HUDEP-2 (cell line): ENCODE results near the gene PPP1R3D.
A peak's percentile ranks its signal among the peaks of the same experiment; 100 is the strongest.
"Not testable (repeated sequence)": the region's sequence is repeated elsewhere in the genome, so short reads cannot be mapped to it uniquely, and the experiment has no call there.

Experiments
- DNase-seq, 76 experiments: peaks; one replicate each; lab custom pipeline; 2025; ENCODE audit not compliant: unreplicated experiment in 76 of 76; lab: John Stamatoyannopoulos, UW

The PPP1R3D gene, protein sequence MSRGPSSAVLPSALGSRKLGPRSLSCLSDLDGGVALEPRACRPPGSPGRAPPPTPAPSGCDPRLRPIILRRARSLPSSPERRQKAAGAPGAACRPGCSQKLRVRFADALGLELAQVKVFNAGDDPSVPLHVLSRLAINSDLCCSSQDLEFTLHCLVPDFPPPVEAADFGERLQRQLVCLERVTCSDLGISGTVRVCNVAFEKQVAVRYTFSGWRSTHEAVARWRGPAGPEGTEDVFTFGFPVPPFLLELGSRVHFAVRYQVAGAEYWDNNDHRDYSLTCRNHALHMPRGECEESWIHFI

DNA sequence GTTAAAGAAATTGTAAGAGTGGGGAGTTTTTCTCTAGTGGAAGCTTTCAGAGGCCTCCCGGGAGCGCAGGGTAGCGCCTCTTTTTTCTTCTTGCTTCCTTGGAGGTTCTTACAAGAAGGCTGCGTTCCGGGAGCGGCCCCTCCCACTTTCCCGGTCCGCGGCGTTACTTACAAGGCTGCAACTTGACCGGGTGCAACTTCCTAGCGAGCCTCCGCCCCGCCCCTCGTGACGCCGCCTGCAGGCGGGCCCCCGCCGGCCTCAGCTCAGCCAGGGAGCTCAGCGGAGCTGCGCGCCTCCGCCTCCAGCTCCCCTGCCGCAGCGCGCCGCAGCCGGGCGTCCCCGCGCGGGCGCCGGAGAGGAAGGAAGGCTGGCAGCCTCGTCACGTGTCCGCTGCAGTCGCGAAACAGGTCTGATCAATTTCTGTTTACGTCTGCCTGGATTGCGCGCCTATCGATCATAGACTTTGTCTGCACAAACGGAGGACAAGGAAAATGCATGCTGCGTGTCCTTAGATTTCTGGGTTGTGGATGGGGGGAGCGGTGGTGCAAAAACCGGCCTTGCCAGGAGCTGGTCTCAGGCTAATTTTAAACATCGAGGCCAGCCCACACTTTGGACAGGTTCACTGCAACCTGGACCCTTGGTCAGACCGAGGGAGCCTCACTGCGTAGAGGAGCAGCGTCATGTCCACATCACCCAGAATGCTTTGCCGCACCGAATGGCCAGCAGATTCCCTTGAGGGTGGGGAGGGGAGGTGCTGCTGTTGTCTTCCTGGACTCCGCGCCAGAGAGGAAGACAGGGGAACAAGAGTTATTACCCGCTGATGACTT lies at the start of gene PPP1R3D, which contains the start of gene FAM217B:
Gene PPP1R3D, minus strand, starts transcription at position 177 of the 827 bp plus-strand sequence. CDS start 374 bp downstream, outside the sequence.
Gene FAM217B, plus strand, starts transcription at position 261 of the 827 bp plus-strand sequence. CDS start 3,555 bp downstream, outside the sequence.
- peak in 74 of 76 experiments; percentile 31 to 94 (median 82) for DNase-seq

- no peak for DNase-seq
Observed at GRCh38 chr20:59988141-59988540, 48.0 kb upstream of the PPP1R3D start.

DNA sequence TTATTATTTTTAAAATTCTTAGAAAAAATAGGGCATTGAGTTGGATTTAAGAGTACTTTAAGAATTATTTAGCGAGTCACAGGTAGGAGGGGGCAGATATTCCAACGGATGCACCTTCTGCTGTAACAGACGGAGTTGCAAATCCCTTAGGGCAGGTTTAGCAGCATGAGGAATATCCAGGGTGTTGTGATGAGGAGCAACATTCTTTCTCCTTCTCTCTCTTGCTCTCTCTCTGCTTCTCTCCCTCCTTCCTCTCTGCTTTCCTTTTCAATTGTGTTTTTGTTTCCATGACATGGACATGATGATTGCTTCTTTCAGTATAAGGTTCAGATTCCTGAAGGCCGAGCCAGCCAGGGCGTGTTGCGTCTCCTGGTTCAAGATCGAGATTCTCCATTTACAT lies 47.0 kb upstream of the PPP1R3D start:
- no peak for DNase-seq

DNA sequence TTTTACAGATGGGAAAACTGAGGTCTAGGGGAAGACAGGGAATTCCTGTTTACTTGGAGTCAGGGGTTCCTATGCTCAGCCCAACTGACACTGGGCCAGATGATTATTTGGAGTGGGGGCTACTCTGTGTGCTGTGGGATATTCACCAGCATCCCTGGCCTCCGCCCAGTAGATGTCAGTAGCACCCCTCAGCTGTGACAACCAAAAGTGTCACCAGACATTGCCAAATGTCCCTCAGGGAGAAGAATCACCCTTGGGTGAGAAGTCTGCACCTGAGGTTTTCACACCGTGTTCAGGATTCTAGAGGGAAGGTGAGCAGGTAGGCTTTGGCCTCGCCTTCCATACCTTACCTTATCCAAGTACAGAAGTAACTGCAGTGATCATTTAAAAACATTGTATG lies 45.8 kb upstream of the PPP1R3D start:
- DNase-seq: no peak

GRCh38 chr20:59985164-59985563 lies 45.1 kb upstream of the PPP1R3D start:
- DNase-seq: no peak

- DNase-seq: no peak
Observed at GRCh38 chr20:59984541-59984940, 44.4 kb upstream of the PPP1R3D start.

- no peak for DNase-seq
Observed at GRCh38 chr20:59983076-59983475, 43.0 kb upstream of the PPP1R3D start.

DNA sequence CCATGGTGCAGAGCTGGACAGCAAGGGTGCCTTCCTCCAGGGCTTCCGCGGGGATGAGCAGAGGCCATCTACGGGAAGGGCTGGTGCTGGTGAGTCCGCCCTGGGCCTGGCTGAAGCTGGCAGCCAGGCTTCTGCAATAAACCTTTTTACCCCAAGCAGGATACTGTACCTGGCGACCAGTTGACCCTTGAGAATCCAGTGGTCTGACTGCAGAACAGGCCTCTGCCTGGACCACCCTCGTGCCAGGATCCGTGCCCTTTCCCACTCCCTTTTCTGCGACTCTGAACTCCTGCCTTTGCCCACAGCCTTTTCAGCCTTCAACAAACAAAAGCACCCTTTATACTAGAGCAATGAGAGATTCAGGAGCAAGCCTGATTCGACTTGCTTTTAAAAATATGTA lies 37.0 kb upstream of the PPP1R3D start:
- DNase-seq: no peak

DNA sequence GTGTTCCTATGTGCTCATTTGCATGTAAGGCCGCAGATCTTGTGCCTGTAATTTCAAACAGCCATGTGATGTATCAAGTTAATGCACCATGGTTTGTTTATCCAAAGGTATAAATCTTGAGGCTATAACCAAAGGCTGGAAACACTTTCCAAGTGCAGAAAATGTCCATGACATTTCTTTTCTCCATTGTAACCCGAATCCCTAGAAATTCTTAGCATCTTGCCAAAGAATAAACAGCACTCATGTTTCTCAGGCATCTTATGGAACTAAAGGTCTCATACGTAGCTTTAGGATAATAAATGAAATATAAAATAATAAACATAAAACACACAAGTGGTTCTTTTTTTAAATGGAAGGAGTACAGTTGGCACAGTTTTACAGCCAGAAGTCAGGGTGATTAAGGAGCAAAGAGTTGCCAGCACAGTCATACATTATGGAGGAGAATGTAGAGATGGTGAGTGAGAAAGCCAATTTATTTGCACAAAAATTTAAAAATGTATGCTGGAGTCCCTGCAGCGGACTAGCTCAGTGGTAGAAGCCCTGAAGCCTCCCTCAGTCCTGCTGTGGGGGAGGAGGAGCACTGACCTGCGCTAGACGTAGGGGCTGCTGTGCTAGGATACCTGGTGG lies 36.2 kb upstream of the PPP1R3D start:
- DNase-seq: no peak

GRCh38 chr20:59972037-59972801 lies 32.1 kb upstream of the PPP1R3D start:
- no peak for DNase-seq

DNA sequence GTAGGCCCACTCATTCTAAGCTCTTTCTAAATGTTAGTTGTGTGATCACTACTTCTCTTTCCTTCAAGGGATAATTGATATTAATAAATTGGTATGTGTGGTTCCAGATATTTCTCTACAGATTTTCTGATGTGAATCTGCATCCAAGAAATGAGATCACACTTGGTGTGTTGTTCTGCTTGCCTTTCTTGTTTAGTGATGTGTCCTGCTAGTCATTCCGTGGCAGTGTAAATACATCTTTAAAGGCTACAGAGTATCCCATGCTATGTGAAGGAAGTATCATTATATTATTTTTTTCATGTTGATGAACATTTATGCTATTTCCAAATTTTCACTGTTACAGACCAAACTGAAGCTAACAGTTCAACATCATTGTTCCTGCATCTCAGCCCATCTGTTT lies 31.3 kb upstream of the PPP1R3D start:
- no peak for DNase-seq

DNA sequence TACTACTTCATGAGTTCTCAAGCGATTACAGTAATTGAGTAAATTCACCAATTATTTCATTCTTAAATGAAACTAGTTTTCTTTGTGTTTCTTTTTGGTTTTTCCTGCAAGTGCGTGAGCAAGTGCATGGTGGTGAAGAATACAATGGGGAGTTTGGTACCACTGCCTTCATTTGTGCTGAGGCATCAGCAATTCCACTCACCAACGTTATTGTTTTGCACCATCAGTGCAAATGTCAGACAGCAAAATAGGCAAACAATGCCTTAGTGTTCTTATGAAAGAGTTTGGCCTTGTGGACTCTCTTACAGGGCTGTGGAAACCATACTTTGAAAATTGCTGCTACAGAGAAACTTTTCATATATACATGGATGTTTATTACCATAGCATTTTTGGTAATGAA lies 26.3 kb upstream of the PPP1R3D start:
- no peak for DNase-seq

DNA sequence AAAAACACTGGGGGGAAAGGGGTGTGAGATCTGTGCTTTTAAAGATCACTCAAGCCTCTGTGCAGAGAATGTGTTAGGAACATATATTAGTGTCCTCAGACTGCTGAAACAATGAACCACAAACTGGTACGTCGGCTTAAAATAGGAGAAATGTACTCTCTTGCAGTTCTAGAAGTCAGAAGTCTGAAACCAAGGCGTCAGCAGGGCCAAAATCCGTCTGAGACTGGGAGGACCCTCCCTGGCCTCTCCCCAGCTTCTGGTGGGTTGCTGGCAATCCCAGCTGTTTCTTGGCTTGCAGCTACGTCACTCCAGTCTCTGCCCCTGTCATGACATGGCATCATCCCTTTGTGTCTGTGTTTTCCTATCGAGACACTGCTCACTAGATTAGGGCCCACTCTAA lies 22.1 kb upstream of the PPP1R3D start:
- DNase-seq: no peak

DNA sequence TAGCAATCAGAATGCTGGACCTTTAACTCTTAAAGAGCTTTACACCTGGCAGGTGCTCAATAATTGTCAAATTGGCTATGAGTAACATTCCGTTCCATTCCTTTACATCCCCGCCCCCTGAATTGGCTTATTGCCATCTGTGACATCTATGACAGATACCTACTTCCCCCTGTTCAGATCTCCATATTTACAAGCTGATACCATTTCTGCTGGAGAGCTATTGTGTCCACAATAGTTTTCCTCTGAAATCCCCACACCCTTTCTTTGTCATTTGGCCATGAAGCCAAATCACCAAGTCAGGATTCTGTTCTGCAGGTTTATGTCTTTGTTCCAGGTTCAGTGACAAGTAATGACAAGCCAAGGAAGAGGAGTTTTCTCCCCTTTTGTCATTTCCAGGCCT lies 21.3 kb upstream of the PPP1R3D start:
- DNase-seq: no peak

- no peak for DNase-seq
Observed at GRCh38 chr20:59958626-59959025, 18.5 kb upstream of the PPP1R3D start.

- no peak for DNase-seq
Observed at GRCh38 chr20:59958123-59958522, 18.0 kb upstream of the PPP1R3D start, which contains the start of gene CDH26. TSS of gene CDH26 (plus strand) at chr20:59958423. CDS start at chr20:59958727, 304 bp downstream.

DNA sequence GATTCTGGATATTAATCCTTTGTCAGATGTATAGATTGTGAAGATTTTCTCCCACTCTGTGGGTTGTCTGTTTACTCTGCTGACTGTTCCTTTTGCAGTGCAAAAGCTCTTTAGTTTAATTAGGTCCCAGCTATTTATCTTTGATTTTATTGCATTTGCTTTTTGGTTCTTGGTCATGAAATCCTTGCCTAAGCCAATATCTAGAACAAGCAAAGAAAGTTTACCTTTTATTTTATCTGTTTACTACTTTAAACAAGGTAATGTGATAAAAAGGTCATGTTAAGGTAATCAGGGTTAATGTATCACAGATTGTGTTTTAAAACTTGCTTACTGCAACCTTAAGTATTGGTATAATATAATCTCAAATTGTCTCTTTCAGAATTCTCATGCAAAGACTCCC lies 17.5 kb upstream of the PPP1R3D start:
- DNase-seq: not testable (repeated sequence)

GRCh38 chr20:59955131-59955796 lies 15.2 kb upstream of the PPP1R3D start:
- DNase-seq: peak in 10 of 76 experiments; percentile 5 to 36 (median 14)

DNA sequence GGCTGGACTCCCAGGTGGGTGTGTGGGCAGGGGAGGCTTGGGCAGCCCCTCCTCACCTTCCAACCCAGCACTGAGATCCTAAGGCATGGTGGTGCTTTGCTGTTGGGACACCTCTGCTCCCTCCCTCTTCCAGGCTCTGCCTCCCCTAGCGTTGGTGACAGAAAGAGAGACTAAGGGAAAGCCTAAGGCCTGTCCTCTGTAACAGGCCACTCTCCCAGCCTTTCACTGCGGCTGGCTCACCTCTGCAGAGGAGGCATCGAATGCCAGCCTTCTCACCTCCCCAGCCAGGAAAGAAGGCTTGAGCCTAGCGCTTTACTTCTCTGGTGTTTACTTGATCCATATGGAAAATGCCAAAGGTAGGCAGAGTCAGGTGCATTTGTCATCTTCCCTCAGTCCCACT lies 14.6 kb upstream of the PPP1R3D start:
- DNase-seq: no peak

DNA sequence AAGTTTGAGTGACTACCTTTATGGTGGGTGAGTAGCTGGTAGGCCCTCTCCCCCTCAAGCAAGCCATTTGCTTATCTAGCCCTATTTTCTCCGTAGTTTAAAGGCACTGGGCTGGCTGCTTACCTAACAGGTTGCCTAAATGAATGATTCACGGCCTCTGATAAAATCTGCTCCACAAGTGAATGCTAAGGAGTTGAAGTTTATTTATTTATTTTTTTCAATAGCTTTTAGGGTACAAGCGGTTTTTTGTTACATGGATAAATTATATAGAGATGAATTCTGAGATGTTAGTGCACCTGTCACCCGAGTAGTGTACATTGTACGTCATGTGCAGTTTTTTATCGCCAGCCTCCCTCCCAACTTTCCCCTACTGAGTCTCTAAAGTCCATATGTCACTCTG lies 9.8 kb upstream of the PPP1R3D start:
- DNase-seq: no peak
